Ishikawa (cell line): ENCODE measurements around the gene PLIN5.

Source experiments
- CEBPB ChIP-seq: IDR thresholded peaks from 2 replicates; pipeline ENCODE4 v1.6.1; 2012
- FOXM1 ChIP-seq: IDR thresholded peaks from 2 replicates; pipeline ENCODE4 v1.6.1; 2012; ENCODE audit warnings: low read depth, borderline replicate concordance
- TCF12 ChIP-seq: IDR thresholded peaks from 2 replicates; pipeline ENCODE4 v1.6.1; 2012; ENCODE audit warnings: low read depth
- TF ChIP-seq, protein P1 (sequence below): IDR thresholded peaks from 2 replicates; pipeline ENCODE4 v1.6.1; 2012

DNA sequence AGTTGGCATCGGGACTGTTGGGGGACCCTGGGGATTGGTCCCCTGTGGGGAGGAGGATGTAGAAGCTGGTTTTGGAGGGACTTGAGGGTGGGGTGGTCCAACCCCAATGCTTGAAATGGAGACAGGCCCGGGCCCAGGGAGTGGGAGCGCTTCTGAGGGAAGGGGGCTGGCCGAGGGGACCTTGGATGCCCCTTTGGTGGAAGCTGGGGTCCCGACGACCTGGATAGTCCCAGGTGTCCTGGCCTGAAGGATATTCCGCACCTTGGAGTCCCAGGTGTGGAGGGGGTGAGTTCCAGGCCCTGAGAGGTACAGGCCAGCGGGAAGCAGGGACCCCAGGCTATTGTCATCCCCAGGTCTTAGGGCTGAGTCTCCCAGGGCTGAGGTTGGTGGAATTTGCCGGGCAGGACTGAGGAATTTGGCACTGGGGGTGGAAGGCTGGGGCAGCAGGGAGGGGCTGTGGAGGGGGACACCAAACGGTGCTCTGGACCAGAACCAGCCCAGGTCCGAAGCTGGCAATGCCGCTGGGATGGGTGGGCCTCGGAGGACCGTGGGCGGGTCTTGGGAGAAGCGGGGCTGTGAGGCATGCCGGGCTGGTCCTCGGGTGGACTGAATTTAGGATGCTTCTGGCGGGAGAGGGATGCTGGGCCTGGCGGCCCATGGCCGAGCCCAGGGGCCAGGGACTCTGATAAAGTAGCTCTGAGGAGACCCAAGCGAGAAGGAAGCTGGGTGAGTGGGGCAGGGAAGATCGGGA, 61.1 kb downstream of the PLIN5 start:
- TF ChIP-seq, protein P1, sequence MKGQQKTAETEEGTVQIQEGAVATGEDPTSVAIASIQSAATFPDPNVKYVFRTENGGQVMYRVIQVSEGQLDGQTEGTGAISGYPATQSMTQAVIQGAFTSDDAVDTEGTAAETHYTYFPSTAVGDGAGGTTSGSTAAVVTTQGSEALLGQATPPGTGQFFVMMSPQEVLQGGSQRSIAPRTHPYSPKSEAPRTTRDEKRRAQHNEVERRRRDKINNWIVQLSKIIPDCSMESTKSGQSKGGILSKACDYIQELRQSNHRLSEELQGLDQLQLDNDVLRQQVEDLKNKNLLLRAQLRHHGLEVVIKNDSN, result no peak
- TF ChIP-seq CEBPB (no peak), TCF12 (no peak), FOXM1 (no peak)
